Activated CD4-positive, alpha-beta T cell treated with anti-CD3 and anti-CD28 coated beads, Interleukin-2, amount 10 ng/mL, durations not matched to agents 24 days and 14 days (primary cell): ENCODE results near the gene STAB2. TPM values are rescaled to one million over a fixed set of nuclear protein-coding genes. Genes with fewer than 3 reads are reported as not detected.

Experiments
- DNase-seq: peaks from one replicate; pipeline ENCODE4 v3.0.0; 2022
- H3K27ac Mint-ChIP-seq: one replicate; pipeline ENCODE4 v1.8.0; 2022; ENCODE audit warnings: mild to moderate bottlenecking, mixed read lengths
- H3K27me3 Mint-ChIP-seq: one replicate; pipeline ENCODE4 v1.8.0; 2022; ENCODE audit warnings: mixed read lengths
- H3K36me3 Mint-ChIP-seq: one replicate; pipeline ENCODE4 v1.8.0; 2022; ENCODE audit warnings: low read depth, mild to moderate bottlenecking, mixed read lengths
- H3K4me1 Mint-ChIP-seq: one replicate; pipeline ENCODE4 v1.8.0; 2021; ENCODE audit warnings: mixed read lengths
- H3K4me3 Mint-ChIP-seq: one replicate; pipeline ENCODE4 v1.8.0; 2022; ENCODE audit warnings: mild to moderate bottlenecking, moderate library complexity, mixed read lengths
- H3K9me3 Mint-ChIP-seq: one replicate; pipeline ENCODE4 v1.8.0; 2021; ENCODE audit warnings: mixed read lengths
- intact Hi-C: fragments of 100-400 bp; cut with micrococcal nuclease; formaldehyde crosslinking; loops from one replicate; pipeline ENCODE4 v1.15.1; 2023
- total RNA-seq: library from RNA; stranded (reverse); gene quantifications from 2 replicates; pipeline ENCODE4 v1.2.3, GENCODE V29; 2022

The STAB2 gene
- total RNA-seq, 1 donor from 2014 or later = not detected

- no peaks in the 10 kb centered on the region for H3K36me3 Mint-ChIP-seq
- no peak for DNase-seq
- H3K4me3 Mint-ChIP-seq = no peak overlapping the region
- H3K9me3 Mint-ChIP-seq = peaks cover 28% of the 10 kb centered on the region
- H3K27me3 Mint-ChIP-seq = peaks cover 27% of the 10 kb centered on the region
- H3K27ac Mint-ChIP-seq = no peak overlapping the region
- H3K4me1 Mint-ChIP-seq = no peaks in the 10 kb centered on the region
- intact Hi-C loops = no loop called here
Observed at GRCh38 chr12:103566398-103566797, 20.7 kb upstream of the STAB2 start.

GRCh38 chr12:103569278-103569677 lies 17.8 kb upstream of the STAB2 start:
- DNase-seq = no peak
- no peaks in the 10 kb centered on the region for H3K36me3 Mint-ChIP-seq
- no peak overlapping the region for H3K27ac Mint-ChIP-seq
- H3K4me3 Mint-ChIP-seq = no peak overlapping the region
- no peaks in the 10 kb centered on the region for H3K4me1 Mint-ChIP-seq
- intact Hi-C loops = no loop called here
- H3K27me3 Mint-ChIP-seq = peaks cover 43% of the 10 kb centered on the region
- H3K9me3 Mint-ChIP-seq = peaks cover 28% of the 10 kb centered on the region

DNA sequence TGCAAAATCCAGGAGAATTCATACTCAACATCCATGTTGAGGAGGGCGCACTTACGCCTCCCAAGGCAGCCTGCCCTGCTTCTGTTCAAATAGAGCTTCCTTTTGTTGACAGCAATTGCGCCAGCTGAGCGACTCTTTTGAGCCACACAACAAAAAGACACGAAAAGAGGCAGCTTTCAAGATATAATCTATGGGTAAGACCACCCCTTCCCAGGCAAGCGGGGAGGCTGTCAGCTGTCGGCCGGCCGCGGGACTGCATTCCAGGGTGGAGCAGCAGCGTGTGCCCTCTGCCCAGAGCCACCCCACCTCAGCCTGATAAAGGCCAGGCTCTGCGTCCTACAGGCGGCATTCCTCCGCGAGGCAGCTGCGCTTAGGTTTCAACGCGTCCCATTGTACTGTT lies 15.8 kb upstream of the STAB2 start:
- H3K4me3 Mint-ChIP-seq = no peak overlapping the region
- H3K36me3 Mint-ChIP-seq = no peaks in the 10 kb centered on the region
- intact Hi-C loops = no loop called here
- peaks cover 3% of the 10 kb centered on the region for H3K4me1 Mint-ChIP-seq
- H3K27me3 Mint-ChIP-seq = peaks cover 55% of the 10 kb centered on the region
- H3K9me3 Mint-ChIP-seq = peaks cover 18% of the 10 kb centered on the region
- no peak overlapping the region for H3K27ac Mint-ChIP-seq
- DNase-seq = no peak

DNA sequence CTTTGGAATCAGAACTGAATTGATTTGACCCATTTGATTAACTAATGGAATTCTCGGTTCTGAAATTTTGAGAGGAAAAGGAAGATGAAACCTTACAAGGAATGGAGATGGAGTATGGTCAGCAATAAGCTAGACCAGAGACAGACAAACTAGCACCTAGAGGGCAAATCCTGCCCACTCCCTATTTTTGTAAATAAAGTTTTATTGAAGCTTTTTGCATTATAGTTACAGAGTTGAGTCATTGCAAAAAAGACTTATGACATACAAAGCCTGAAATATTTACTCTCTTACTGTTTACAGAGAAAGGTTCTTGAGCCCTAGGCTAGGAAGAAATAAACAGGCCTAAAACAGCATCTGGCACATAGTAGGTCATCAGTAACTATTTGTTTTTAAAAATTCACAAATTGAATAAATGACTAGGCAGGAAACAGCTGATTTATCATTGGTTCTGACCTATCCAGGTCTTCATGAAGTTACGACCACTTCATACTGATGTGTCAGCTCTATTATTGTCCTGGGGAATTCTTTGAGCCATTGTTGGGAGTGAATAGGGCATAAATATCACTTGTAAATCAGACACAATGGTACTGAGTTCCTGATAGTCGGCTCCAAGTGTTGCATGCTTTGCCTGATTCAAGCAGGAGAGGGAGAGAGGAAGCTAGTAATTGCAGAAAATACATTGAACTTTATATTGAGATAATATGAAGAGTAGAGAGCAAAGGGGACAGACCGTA lies 14.6 kb upstream of the STAB2 start:
- Mint-ChIP-seq H3K4me1 (peaks cover 3% of the 10 kb centered on the region), H3K27ac (no peak overlapping the region), H3K9me3 (peaks cover 6% of the 10 kb centered on the region), H3K36me3 (no peaks in the 10 kb centered on the region), H3K4me3 (no peak overlapping the region), H3K27me3 (peaks cover 58% of the 10 kb centered on the region)
- DNase-seq = no peak
- intact Hi-C loops = no loop called here

- intact Hi-C loops = no loop called here
- Mint-ChIP-seq H3K27ac (no peak overlapping the region), H3K27me3 (peaks cover 57% of the 10 kb centered on the region), H3K9me3 (no peaks in the 10 kb centered on the region), H3K4me1 (peaks cover 3% of the 10 kb centered on the region), H3K36me3 (no peaks in the 10 kb centered on the region), H3K4me3 (no peak overlapping the region)
- no peak for DNase-seq
Observed at GRCh38 chr12:103573185-103573584, 13.9 kb upstream of the STAB2 start.

GRCh38 chr12:103578926-103579325 lies 8.1 kb upstream of the STAB2 start:
- peaks cover 36% of the 10 kb centered on the region for H3K27me3 Mint-ChIP-seq
- intact Hi-C loops = no loop called here
- H3K4me3 Mint-ChIP-seq = no peak overlapping the region
- DNase-seq = no peak
- H3K36me3 Mint-ChIP-seq = no peaks in the 10 kb centered on the region
- H3K27ac Mint-ChIP-seq = no peak overlapping the region
- H3K4me1 Mint-ChIP-seq = peaks cover 3% of the 10 kb centered on the region
- no peaks in the 10 kb centered on the region for H3K9me3 Mint-ChIP-seq

DNA sequence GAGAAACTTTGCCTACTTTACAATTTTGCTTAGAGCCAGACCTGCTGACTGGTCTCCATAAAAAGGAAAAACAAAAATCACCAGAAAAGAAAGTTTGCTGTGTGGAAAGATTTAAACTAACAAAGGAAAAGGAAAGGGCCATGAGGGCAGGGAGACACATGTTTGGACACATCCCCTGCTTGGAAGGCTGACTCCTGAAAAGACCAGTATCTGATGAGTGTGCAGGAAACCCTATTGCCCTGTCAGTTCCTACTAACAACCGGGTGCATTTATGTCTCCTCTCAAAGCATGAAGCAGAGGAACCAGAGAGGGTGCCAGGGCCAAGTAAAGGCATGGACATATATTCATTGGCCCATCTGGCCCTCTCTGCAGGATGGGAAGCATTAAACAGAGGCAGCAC lies 7.0 kb upstream of the STAB2 start:
- Mint-ChIP-seq H3K36me3 (no peaks in the 10 kb centered on the region), H3K4me3 (no peak overlapping the region), H3K27ac (no peak overlapping the region), H3K9me3 (no peaks in the 10 kb centered on the region), H3K4me1 (peaks cover 3% of the 10 kb centered on the region), H3K27me3 (peaks cover 32% of the 10 kb centered on the region)
- intact Hi-C loops = no loop called here
- DNase-seq = no peak

DNA sequence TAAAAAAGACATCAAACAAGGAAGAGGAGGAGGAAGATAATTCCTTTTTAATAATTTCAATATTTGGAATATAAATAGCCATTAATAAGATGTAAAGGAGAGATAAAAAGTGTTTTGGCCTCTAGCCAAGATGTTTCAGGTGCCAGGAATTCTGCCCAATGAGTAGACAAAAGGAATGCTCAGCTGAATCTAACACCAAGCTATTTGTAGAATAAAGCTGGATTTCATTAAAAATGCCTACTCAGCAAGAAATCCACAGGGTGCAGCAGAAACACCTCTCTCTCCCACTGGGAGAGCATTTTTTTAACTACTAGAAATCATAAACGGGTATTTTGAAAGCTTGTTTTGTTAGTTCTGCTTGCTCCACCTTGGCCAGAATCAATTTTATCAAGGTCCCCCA lies 4.1 kb upstream of the STAB2 start:
- no peak for DNase-seq
- H3K9me3 Mint-ChIP-seq = no peaks in the 10 kb centered on the region
- H3K27me3 Mint-ChIP-seq = peaks cover 27% of the 10 kb centered on the region
- no peaks in the 10 kb centered on the region for H3K4me1 Mint-ChIP-seq
- no peak overlapping the region for H3K4me3 Mint-ChIP-seq
- H3K36me3 Mint-ChIP-seq = no peaks in the 10 kb centered on the region
- intact Hi-C loops = no loop called here
- no peak overlapping the region for H3K27ac Mint-ChIP-seq

GRCh38 chr12:103586132-103586531 lies 941 bp upstream of the STAB2 start:
- intact Hi-C loops = no loop called here
- no peak overlapping the region for H3K4me3 Mint-ChIP-seq
- H3K36me3 Mint-ChIP-seq = no peaks in the 10 kb centered on the region
- DNase-seq = no peak
- no peaks in the 10 kb centered on the region for H3K4me1 Mint-ChIP-seq
- H3K9me3 Mint-ChIP-seq = no peaks in the 10 kb centered on the region
- no peak overlapping the region for H3K27ac Mint-ChIP-seq
- H3K27me3 Mint-ChIP-seq = peaks cover 13% of the 10 kb centered on the region

DNA sequence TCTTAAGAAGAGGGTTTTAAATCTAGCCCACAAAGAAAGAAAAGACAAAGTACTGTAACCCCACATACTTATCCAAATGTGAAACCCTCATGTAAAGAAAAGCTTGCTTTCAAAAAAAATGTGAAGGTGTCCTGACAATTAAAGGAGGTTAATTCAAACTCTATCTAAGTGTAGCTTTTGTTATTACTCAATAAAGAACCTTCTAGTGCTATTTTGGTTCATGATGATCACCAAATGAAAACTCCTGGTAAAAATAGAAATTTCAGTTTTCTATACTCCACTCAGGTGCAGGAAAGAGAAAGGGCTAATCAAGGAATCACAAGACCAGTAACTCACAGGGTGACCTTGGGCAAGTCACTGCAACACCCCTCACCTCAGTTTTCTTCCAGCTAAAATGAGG lies 1.6 kb downstream of the STAB2 start:
- intact Hi-C loops = no loop called here
- H3K27ac Mint-ChIP-seq = no peak overlapping the region
- H3K4me1 Mint-ChIP-seq = no peaks in the 10 kb centered on the region
- no peaks in the 10 kb centered on the region for H3K36me3 Mint-ChIP-seq
- H3K4me3 Mint-ChIP-seq = no peak overlapping the region
- H3K9me3 Mint-ChIP-seq = no peaks in the 10 kb centered on the region
- no peak for DNase-seq
- peaks cover 11% of the 10 kb centered on the region for H3K27me3 Mint-ChIP-seq

GRCh38 chr12:103589517-103589916 lies 2.4 kb downstream of the STAB2 start:
- Mint-ChIP-seq H3K27me3 (peaks cover 9% of the 10 kb centered on the region), H3K4me3 (no peak overlapping the region), H3K27ac (no peak overlapping the region), H3K36me3 (no peaks in the 10 kb centered on the region), H3K9me3 (no peaks in the 10 kb centered on the region), H3K4me1 (no peaks in the 10 kb centered on the region)
- intact Hi-C loops = no loop called here
- no peak for DNase-seq

- Mint-ChIP-seq H3K4me1 (no peaks in the 10 kb centered on the region), H3K4me3 (no peak overlapping the region), H3K27ac (no peak overlapping the region), H3K27me3 (peaks cover 9% of the 10 kb centered on the region), H3K36me3 (no peaks in the 10 kb centered on the region), H3K9me3 (no peaks in the 10 kb centered on the region)
- intact Hi-C loops = no loop called here
- DNase-seq = no peak
Observed at GRCh38 chr12:103590271-103590670, 3.2 kb downstream of the STAB2 start.

DNA sequence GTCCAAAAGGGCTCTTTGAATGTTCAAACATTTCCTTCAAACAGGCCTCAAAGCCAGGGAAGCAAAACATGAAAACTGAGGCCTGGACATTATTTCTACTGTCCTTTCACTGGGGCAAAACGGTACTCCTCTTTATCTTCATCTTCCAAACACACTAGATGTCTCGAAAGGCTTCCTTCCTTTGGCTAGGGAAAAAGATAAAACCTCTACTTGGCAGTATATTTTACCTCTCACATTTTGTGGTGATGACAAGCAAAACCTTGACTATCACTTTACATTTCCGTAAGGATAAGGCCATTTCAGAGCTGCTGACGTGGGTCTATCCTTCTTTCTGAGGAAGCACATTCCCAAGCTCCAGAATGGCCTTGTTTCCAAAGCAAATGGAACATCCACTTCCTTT lies 9.9 kb downstream of the STAB2 start:
- Mint-ChIP-seq H3K4me1 (no peaks in the 10 kb centered on the region), H3K9me3 (no peaks in the 10 kb centered on the region), H3K27ac (no peak overlapping the region), H3K4me3 (no peak overlapping the region), H3K36me3 (no peaks in the 10 kb centered on the region), H3K27me3 (peaks cover 5% of the 10 kb centered on the region)
- intact Hi-C loops = no loop called here
- no peak for DNase-seq

DNA sequence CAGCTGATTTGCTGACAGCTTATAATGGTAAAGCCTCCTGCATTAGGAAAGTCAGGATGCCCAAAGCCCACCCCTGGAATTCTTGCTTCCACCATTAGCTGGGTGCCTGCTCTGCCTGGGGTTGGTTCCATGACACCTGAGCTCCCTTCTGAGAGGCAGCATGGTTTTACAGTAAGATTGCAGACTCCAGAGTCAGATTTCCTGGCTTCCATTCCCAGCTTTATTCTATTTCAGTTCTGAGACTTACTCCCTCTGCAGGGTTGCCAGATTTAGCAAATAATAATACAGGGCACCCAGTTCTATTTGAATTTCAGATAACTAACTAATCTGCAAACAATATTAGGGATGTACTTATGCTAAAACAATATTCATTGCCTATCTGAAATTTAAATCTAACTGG lies 12.2 kb downstream of the STAB2 start:
- no peak overlapping the region for H3K4me3 Mint-ChIP-seq
- no peaks in the 10 kb centered on the region for H3K36me3 Mint-ChIP-seq
- no peaks in the 10 kb centered on the region for H3K9me3 Mint-ChIP-seq
- no peak overlapping the region for H3K27ac Mint-ChIP-seq
- H3K4me1 Mint-ChIP-seq = no peaks in the 10 kb centered on the region
- DNase-seq = no peak
- peaks cover 8% of the 10 kb centered on the region for H3K27me3 Mint-ChIP-seq
- intact Hi-C loops = no loop called here
